ENCODE results near the gene GIMAP8. TPM values are rescaled to one million over a fixed set of nuclear protein-coding genes. Genes with fewer than 3 reads are reported as not detected.

GIMAP8 gene
- total RNA-seq, 1 donor from 2014 or later, result not detected

DNA sequence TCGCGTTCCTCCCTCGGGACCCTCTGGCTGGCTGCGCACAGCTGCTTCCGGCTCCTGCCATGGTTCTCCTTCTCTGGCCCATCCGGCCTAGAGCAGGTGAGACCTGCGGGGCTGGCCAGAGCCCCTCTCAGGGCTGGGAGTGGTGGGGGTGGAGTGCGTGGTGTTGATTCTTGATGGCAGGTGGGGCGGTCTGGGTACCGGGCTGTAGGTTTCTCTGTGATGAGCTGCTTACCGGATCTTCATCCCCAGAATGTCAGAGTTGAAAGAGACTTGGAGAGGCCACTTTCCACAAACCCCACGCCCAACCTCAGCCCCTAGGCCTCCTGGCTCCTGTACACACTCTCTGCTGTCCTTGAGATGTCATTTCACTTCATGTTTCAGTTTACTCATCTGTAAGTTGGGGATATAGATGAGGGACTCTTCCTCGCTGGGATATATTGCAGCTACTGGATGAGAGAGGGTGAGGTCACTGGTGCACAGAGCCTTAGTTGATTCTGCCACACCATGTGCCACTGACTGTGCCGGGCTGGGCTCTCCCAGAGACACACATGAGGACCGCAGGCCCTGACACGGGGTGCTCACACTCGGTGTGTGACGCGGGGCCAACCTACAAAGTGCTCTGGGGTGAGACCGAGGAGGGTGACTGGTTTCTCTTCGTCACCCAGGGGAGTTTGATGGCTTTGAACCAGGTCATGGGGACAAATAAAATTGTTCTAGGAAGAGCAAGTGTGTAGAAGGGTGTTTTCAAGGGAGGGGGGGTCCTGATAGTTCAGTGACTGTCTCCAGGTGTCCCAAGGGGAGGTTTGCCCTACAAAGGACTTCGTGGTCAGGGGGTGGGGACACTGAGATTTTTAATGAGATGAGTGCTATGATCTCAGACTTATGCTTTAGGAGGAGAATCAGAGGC, 41.8 kb upstream of the GIMAP8 start:
- DNase-seq (ENCODE audit: low read depth), result no peak
- TF ChIP-seq, protein P1, sequence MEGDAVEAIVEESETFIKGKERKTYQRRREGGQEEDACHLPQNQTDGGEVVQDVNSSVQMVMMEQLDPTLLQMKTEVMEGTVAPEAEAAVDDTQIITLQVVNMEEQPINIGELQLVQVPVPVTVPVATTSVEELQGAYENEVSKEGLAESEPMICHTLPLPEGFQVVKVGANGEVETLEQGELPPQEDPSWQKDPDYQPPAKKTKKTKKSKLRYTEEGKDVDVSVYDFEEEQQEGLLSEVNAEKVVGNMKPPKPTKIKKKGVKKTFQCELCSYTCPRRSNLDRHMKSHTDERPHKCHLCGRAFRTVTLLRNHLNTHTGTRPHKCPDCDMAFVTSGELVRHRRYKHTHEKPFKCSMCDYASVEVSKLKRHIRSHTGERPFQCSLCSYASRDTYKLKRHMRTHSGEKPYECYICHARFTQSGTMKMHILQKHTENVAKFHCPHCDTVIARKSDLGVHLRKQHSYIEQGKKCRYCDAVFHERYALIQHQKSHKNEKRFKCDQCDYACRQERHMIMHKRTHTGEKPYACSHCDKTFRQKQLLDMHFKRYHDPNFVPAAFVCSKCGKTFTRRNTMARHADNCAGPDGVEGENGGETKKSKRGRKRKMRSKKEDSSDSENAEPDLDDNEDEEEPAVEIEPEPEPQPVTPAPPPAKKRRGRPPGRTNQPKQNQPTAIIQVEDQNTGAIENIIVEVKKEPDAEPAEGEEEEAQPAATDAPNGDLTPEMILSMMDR (conservative IDR thresholded peaks at IDR 0.05; ENCODE audit: low read depth, low read length), result no peak
- no peak overlapping the region for H3K4me3 ChIP-seq (ENCODE audit: low read depth, low read length)

DNA sequence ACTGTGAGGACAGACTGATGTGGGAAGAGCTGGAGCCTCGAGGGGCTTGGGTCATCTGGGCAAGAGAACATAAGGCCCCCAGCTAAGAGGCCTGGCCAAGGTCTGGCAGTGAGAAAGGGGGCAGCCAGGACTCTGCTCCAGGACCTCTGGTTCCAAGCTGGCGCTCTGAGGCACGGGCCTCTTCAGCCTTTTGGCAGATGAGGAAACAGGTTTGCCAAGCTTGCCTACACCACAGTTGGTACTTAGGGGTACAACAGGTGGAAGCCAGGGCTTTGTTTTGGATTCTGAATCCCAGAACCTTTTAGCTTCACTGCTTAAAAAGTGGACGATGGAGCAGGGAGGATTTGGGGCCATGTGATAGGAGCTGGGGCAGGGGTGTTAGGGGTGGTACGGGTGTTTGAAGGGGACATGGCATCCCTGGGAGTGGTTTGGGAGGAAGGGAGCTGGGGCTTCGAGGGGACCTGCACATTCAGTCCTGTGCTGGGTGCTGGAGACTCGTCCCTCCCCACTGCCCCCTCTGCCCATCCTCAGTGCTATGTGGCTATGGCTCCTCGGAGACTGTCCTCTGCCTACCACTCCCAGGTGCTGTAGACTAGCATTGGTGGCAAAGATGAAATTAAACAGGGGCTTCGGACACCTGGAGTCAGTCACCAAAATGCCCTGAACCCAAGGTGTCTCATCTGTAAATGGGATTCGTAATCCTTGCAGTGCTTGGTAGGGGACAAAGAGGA, 41.0 kb upstream of the GIMAP8 start:
- TF ChIP-seq, protein P1 (conservative IDR thresholded peaks at IDR 0.05; ENCODE audit: low read depth, low read length), result no peak
- no peak overlapping the region for H3K4me3 ChIP-seq (ENCODE audit: low read depth, low read length)
- DNase-seq (ENCODE audit: low read depth), result no peak

DNA sequence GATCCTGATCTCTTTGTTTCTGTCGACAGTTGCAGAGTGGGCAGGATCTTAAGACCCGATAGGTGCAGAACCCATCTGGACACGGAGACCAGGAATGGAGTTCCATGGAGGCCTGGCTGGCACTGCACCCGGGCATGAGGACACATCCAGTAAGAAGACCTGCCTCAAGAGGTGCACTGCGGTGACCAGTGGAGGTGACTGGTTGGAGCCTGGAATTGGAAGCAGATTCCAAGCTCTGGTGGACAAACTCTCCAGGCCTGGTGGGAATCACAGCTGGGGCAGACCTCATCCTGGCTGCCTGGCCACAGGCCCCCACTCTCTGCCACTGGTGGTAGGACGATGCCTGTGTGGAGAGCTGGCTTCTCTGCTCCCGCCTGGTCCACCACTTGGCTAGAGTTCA, 40.3 kb upstream of the GIMAP8 start:
- no peak overlapping the region for H3K4me3 ChIP-seq (ENCODE audit: low read depth, low read length)
- TF ChIP-seq, protein P1 (conservative IDR thresholded peaks at IDR 0.05; ENCODE audit: low read depth, low read length), result no peak
- no peak for DNase-seq (ENCODE audit: low read depth)

DNA sequence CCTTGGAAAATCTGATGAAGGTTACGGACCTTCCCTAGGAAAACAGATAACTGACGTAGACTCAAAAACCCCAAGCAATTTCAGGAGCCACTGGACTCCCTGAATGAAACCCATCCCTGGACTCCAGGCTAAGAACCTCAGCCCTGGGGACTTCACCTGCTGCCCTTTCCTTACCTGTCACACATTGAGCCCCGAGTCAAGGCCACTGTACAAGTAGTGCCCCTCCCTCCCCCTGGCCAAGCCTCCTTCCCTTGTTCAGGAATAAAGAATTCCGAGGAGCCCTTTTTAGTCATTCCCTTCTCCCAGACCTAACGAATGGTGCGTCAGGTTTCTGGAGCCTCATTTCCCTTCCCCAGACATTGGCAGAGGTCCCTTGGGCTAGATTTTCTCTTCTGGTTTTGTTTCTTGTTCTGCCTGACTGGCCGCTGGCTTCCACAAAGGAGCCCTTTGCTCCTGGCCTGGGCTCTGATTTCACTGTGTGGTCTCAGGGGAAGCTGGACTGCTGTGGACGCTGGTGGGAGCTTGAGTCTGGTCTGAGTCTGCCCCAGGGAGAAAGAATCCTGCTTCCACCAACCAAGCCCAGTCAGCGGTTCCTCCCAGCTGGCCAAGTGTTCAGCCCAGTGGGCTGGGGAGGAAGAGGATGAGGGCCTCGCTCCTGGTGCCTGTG, 39.6 kb upstream of the GIMAP8 start:
- no peak overlapping the region for H3K4me3 ChIP-seq (ENCODE audit: low read depth, low read length)
- TF ChIP-seq, protein P1 (conservative IDR thresholded peaks at IDR 0.05; ENCODE audit: low read depth, low read length), result no peak
- DNase-seq (ENCODE audit: low read depth), result no peak

DNA sequence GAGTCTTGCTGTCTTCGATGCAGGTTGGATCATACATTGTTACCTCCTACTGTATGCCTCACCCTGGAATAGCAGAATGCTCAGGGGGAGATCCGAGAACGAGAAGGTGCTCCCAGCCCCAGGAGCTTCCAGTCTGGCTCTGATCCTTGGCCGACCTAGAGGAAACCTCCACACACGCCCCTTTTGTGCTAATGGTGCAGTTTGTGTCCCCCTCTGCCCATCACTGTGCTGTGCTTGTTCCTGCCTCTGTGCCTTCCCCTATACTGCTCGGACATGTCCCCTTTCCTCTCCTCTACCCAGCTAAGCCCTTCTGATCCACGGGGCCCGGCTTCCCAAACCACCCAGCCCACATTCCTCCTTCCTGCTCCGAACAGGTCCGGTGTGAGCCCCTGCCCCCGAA, 38.8 kb upstream of the GIMAP8 start:
- DNase-seq (ENCODE audit: low read depth), result no peak
- no peak overlapping the region for H3K4me3 ChIP-seq (ENCODE audit: low read depth, low read length)
- TF ChIP-seq, protein P1 (conservative IDR thresholded peaks at IDR 0.05; ENCODE audit: low read depth, low read length), result no peak

DNA sequence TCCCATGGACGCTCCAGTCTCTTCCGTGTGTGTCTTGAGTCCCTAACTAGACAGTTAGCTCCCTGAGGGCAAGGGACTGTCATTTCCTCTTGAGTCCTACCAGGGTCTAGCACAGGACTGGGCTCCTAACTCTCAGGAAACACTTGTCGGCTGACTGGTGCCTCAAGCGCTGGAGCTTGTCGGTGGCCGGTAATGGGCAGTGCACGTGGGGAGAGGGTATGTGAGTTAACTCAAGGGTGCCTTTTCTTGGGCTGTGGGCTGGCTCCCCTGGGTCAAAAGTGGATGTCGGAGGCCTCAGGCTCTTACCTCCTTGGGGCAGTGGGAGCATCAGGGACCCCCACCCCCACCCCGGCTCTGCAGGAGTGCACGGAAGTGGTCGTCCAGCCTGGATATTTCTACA, 38.4 kb upstream of the GIMAP8 start:
- TF ChIP-seq, protein P1 (conservative IDR thresholded peaks at IDR 0.05; ENCODE audit: low read depth, low read length), result no peak
- no peak overlapping the region for H3K4me3 ChIP-seq (ENCODE audit: low read depth, low read length)
- no peak for DNase-seq (ENCODE audit: low read depth)
